Testis (tissue), 3 donors: Measurements from ENCODE around the gene ZNF93. TPM values are rescaled to one million over a fixed set of nuclear protein-coding genes. Genes with fewer than 3 reads are reported as not detected.
"Not testable (repeated sequence)": the region's sequence is repeated elsewhere in the genome, so short reads cannot be mapped to it uniquely, and the experiment has no call there.

Experiments used
- DNase-seq: peaks from one replicate; pipeline ENCODE4 v3.0.0-alpha.2; 2019
- H3K27ac ChIP-seq, 2 donors: fragments of 200-600 bp; sonication (generic); one replicate each; pipeline ENCODE4 v1.5.1; 2019
- H3K27me3 ChIP-seq: fragments of 200-600 bp; sonication (generic); one replicate; pipeline ENCODE4 v1.5.1; 2019
- H3K36me3 ChIP-seq: fragments of 200-600 bp; sonication (generic); one replicate; pipeline ENCODE4 v1.5.1; 2017; ENCODE audit warnings: low read depth; ENCODE audit errors: missing control alignments
- H3K4me1 ChIP-seq: fragments of 200-600 bp; sonication (generic); one replicate; pipeline ENCODE4 v1.5.1; 2019
- H3K4me3 ChIP-seq, 2 donors: fragments of 200-600 bp; sonication (generic); one replicate each; pipeline ENCODE4 v1.5.1; 2017 to 2019
- H3K9me3 ChIP-seq: fragments of 200-600 bp; sonication (generic); one replicate; pipeline ENCODE4 v1.5.1; 2017
- POLR2A ChIP-seq: fragments of 450-650 bp; IDR thresholded peaks from one replicate; pipeline ENCODE4 v1.6.1; 2017; ENCODE audit warnings: antibody characterized with exemption, mild to moderate bottlenecking, moderate library complexity
- WGBS, 2 donors: methylation state at CpG; one replicate each; pipeline ENCODE4 v1.1.5; 2018; 5-methylcytosine and 5-hydroxymethylcytosine counted together
- intact Hi-C: fragments of 100-400 bp; cut with DNase I; formaldehyde crosslinking; loops from one replicate; pipeline ENCODE4 v1.15.1; 2023; ENCODE audit warnings: low total_unique reads
- polyA plus RNA-seq: library from polyadenylated mRNA; stranded (reverse); fragments of 350-450 nt; fragmentation: Illumina TruSeq; extraction: RNeasy Lipid Tissue Mini Kit (QIAGEN cat#74804); gene quantifications from one replicate; pipeline ENCODE4 v1.2.3, GENCODE V29; 2014; ENCODE audit warnings: low read depth, low replicate concordance; ENCODE audit not compliant: insufficient read depth
- total RNA-seq, 2 donors: library from RNA; depleted of rRNA; stranded (reverse); fragments of >200 nt; gene quantifications; one replicate each; pipeline ENCODE4 v1.2.3, GENCODE V29; 2016
- TF ChIP-seq, protein P1 (sequence below), 3 experiments: fragments of 450-650 bp in 2 of 3; fragments of 200-600 bp in 1 of 3; sonication (generic) in 1 of 3; IDR thresholded peaks; one replicate each; pipeline ENCODE4 v1.5.1; 2016 to 2019; ENCODE audit warnings: antibody characterized with exemption in 3 of 3, mild to moderate bottlenecking in 2 of 3, moderate library complexity in 1 of 3

The ZNF93 gene
- total and polyA plus RNA-seq, 3 donors from 2014 or later = 4.9 to 14.1 (median 10.7) TPM

DNA sequence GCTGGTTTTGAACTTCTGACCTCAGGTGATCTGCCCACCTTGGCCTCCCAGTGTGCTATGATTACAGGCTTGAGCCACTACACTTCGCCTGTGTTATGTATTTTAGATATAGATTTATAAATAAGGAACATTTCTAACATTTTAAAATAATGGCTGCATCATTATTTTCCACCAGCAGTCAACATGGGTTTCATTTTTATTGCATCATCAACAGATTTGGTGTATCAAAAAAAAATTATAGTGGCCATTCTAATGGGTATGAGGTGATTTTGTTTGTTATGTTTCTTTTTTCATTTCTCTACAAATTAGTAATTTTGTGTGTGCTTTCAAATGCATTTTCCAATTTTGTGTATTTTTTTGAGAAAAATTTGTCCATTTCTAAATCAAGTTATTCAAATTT, 16.2 kb upstream of the ZNF93 start:
- Histone ChIP-seq H3K4me3 (no peak overlapping the region), H3K4me1 (no peaks in the 10 kb centered on the region), H3K27ac (no peak overlapping the region), H3K27me3 (no peaks in the 10 kb centered on the region), H3K36me3 (no peaks in the 10 kb centered on the region), H3K9me3 (no peaks in the 10 kb centered on the region)
- 100% methylated on average over 1 of the region's 1 CpG for WGBS, 2 donors
- intact Hi-C loops = no loop called here
- no peak for TF ChIP-seq POLR2A
- TF ChIP-seq, protein P1, sequence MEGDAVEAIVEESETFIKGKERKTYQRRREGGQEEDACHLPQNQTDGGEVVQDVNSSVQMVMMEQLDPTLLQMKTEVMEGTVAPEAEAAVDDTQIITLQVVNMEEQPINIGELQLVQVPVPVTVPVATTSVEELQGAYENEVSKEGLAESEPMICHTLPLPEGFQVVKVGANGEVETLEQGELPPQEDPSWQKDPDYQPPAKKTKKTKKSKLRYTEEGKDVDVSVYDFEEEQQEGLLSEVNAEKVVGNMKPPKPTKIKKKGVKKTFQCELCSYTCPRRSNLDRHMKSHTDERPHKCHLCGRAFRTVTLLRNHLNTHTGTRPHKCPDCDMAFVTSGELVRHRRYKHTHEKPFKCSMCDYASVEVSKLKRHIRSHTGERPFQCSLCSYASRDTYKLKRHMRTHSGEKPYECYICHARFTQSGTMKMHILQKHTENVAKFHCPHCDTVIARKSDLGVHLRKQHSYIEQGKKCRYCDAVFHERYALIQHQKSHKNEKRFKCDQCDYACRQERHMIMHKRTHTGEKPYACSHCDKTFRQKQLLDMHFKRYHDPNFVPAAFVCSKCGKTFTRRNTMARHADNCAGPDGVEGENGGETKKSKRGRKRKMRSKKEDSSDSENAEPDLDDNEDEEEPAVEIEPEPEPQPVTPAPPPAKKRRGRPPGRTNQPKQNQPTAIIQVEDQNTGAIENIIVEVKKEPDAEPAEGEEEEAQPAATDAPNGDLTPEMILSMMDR (IDR thresholded peaks at IDR 0.05) = no peak
- no peak for DNase-seq

DNA sequence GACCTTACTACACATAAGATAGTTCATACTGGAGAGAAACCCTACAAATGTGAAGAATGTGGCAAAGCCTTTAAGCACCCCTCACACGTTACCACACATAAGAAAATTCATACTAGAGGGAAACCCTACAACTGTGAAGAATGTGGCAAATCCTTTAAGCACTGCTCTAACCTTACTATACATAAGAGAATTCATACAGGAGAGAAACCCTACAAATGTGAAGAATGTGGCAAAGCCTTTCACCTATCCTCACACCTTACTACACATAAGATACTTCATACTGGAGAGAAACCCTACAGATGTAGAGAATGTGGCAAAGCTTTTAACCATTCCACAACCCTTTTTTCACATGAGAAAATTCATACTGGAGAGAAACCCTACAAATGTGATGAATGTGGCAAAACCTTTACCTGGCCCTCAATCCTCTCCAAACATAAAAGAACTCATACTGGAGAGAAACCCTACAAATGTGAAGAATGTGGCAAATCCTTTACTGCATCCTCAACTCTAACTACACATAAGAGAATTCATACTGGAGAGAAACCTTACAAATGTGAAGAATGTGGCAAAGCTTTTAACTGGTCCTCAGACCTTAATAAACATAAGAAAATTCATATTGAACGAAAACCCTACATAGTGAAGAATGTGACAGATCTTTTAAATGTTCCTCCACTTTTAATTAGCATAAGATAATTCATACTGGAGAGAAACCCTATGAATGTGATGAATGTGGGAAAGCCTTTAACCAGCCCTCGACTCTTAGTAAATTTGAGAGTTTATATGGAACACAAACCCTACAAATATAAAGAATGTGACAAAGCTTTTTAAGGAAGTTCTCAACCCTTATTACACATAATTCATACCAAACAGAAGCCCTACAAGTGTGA, 8.4 kb upstream of the ZNF93 start:
- H3K4me3 ChIP-seq, H3K27me3 ChIP-seq, H3K36me3 ChIP-seq, H3K4me1 ChIP-seq, intact Hi-C loops, H3K27ac ChIP-seq, H3K9me3 ChIP-seq, DNase-seq: not testable (repeated sequence)
- WGBS, 2 donors = 98 to 99% methylated on average over 3 of the region's 3 CpGs

DNA sequence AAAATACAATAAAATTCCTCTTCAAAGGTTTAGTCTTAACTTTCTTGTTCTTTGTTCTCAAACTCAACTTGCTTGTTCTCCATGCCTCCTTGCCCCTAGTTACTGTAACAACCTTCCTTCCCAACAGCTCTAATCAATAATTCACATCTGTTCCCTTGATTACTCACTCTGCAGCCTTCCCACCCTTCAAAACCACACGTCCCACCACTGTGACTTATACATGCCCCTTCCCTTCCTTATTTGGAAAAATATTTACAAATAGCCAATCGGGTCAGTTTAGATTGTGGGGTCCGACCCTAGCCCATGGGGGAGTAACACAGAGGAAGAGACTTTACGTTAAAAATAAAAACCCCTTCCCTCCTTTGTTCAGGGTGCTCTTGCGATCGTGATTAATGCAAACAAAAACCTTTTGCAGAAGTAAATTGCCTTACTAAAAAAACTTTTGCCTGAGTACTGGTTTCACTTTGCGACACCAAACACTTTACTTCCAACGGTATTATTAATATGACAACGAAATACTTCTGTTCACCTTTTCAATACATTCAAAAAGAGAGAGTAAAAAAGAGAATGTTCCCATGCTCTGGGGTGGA, 512 bp upstream of the ZNF93 start:
- no peak overlapping the region for H3K27ac ChIP-seq
- TF ChIP-seq, protein P1 (IDR thresholded peaks at IDR 0.05) = no peak
- TF ChIP-seq POLR2A = no peak
- H3K4me3 ChIP-seq = peak overlapping the region; percentile 70 to 83
- H3K9me3 ChIP-seq = no peaks in the 10 kb centered on the region
- no peaks in the 10 kb centered on the region for H3K27me3 ChIP-seq
- H3K4me1 ChIP-seq = peaks cover 9% of the 10 kb centered on the region
- 1 to 3% methylated on average over 9 of the region's 9 CpGs for WGBS, 2 donors
- intact Hi-C loops = no loop called here
- no peak for DNase-seq
- no peaks in the 10 kb centered on the region for H3K36me3 ChIP-seq

DNA sequence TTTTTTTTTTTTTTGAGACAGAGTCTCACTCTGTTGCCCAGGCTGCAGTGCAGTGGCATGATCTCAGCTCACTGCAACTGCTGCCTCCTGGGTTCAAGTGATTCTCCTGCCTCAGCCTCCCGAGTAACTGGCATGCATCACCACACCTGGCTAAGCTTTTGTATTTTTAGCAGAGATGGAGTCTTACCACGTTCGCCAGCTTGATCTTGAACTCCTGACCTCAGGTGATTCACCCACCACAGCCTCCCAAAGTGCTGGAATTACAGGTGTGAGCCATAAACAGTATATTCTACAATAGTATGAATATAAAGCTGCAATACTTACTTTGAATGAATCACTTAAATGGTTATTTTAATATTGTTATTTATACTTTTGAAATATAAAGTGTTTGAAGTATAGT, 6.8 kb downstream of the ZNF93 start:
- DNase-seq, H3K4me3 ChIP-seq, intact Hi-C loops, H3K4me1 ChIP-seq, H3K27ac ChIP-seq, H3K9me3 ChIP-seq, H3K27me3 ChIP-seq, H3K36me3 ChIP-seq: not testable (repeated sequence)
- 84 to 88% methylated on average over 3 of the region's 3 CpGs for WGBS, 2 donors

DNA sequence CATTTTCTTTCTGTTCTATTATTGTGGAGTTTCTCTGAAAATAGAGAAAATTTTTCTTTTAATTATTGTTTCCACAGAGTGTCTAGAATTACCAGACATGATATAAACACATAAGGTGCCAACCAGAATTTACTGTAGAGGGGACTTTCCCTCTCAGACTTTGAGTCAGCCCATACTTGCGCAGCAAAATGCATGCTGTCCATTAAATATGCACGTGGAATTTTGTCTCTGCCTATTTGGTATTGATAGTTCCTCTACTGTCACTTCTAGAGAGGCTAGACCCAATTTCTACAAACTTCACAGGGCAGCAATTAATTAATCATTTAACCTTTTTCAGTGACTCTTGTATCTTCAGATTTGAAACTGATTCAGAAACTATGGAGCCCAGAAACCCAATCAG, 8.9 kb downstream of the ZNF93 start:
- intact Hi-C loops = no loop called here
- Histone ChIP-seq H3K4me3 (no peak overlapping the region), H3K27ac (no peak overlapping the region), H3K27me3 (no peaks in the 10 kb centered on the region), H3K4me1 (no peaks in the 10 kb centered on the region), H3K36me3 (no peaks in the 10 kb centered on the region), H3K9me3 (no peaks in the 10 kb centered on the region)
- TF ChIP-seq POLR2A = no peak
- TF ChIP-seq, protein P1 (IDR thresholded peaks at IDR 0.05) = no peak
- 85 to 96% methylated on average over 2 of the region's 2 CpGs for WGBS, 2 donors
- no peak for DNase-seq
